Stimulated activated CD8-positive, alpha-beta memory T cell treated with anti-CD3 and anti-CD28 coated beads, Interleukin-12 subunit alpha, Interleukin-12 subunit beta, amount 100 ng/mL, for 1 hour (primary cell): ENCODE measurements around the gene GZF1.

ENCODE experiments used
- DNase-seq: peaks from one replicate; pipeline ENCODE4 v3.0.0-alpha.2; 2020; ENCODE audit warnings: low read depth

Gene GZF1

DNA sequence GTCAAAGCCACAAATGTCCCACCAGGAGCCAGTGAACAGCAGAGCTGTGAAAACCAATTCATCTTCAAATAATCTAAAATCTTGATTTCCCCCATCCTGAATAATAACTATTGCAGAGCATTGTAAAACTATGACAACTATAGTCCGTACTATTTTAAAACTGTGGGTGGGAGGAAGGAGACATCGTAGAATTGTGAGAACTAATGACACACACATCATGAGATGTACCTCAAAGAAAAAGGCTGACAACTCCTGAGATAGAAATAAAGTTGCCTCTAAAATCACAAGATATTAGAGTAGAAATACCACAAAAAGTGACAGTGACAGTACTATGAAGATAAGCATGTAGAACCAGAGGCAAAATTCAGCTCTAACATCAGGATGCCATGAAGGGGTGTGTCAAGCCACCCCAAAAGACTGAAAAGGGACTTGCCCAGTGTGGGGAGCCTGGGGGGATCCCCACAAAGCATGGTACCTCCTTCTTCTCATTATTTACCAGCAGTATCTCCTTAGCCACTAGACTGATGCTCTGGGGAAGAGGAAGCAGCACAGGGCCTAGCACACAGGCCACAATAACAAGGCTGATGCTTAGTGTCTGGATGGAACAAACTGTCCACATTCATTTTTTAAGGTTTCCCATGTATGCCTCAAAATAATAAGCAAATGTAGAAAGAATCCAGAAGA, 45.9 kb downstream of the GZF1 start:
- DNase-seq, result no peak

DNA sequence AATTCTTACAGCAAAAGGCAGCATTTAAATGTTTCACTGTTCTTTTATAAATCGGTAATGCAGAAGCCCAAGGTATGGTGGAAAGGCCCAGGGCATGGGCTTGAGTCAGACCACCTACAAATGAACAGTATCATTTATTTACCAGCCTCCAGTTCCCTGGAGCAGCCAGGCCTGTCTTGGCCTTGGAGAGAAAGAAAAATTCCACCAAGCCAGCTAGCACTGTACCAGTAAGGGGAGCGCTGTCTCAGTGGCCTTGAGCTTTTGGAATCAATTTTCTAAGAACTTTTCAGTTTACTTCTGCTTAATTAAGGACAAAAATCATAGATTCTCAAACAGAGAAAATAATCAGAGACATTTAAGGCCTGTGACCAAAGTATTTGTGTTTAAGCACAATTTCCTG, 47.0 kb downstream of the GZF1 start:
- DNase-seq, result no peak

DNA sequence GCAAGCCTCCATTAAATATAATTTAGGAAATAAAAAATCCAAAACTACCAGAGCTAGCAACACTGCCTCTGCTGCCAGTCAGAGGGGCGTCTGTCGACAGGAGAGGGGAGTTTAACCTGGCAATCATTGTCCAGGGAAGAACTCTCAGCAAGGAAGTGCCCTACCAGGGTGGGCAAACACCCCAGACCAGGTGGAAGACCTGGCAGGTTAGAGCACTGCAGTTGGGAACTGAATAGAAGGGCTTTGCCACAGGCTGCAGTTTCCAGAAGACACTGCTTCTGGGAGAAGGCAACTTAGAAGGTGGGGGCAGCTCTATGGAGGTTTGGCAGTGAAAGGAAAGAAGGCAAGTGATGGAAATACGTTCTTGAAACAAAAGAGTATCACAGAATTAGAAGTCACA, 47.8 kb downstream of the GZF1 start:
- DNase-seq, result no peak

DNA sequence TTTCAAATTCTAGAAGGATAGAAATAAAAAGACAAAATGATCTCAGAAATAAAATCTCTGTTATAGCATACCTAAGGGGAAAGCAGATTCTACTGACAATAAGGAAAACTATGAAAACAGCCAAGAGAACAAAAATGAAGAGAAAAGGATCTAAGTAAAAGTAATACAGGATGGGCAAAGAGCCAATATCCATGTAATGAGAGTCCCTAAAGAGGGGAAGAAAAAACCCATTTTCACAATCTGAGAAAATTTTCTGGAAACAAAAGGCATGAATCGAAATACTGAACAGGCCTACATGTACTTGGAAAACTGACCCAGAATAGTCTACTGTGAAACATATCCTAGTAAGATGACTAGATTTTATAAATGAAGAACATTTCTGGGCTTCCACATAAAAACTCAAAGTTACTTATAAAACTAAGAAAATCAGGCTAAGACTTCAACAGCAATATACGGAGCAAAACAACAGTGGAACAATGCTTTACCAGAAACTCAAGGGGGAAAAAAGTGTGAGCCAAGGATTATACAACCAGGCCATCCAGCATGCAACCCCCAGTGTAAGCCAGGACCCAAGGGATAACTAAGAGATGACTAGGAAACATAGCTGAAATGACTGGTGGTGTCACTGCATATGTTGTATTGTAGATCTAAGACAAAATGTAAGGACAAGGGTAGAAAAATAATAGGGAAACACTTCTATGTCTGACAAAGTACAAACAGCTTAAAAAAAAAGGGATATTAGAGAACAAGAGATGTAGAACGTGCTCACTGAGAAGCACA, 49.1 kb downstream of the GZF1 start:
- DNase-seq, result no peak

DNA sequence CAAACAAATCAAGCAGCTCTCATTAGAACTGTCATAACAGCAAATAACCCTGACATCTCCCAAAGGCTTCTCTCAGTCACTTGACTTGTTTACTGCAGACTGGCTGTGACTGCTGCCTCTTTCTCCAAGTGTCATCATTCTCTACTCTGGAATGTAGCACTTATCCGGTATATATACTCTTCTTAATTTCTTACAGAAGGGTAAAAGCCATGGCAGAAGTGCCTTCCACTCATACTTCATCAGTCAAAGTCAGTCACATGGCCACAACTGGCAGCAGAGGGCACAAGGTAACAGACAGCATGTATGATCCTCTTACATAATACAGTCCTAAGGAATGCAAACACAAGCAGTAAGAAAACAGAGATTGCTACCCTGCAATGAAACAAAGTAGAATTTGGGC, 50.0 kb downstream of the GZF1 start:
- no peak for DNase-seq

DNA sequence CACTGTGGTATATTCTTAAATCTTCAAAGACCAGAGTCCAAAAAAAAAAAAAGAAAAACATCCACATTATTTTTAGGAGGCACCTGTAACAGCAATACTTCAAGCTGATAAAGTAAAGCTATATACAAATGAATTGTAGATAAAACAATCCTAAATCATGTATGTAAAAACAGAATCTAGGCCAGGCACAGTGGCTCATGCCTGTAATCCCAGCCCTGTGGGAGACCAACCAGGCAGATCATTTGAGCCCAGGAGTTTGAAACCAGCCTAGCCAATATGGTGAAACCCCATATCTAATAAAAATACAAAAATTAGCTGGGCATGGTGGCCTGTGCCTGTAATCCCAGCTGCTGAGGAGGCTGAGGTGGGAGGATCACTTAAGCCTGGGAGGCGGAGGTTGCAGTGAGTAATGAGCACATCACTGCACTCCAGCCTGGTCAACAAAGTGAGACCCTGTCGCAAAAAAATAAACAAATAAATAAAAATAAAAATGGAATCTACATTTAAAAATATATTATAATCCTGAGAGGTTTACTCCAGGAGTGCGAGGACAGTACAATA, 52.0 kb downstream of the GZF1 start:
- DNase-seq, result no peak

DNA sequence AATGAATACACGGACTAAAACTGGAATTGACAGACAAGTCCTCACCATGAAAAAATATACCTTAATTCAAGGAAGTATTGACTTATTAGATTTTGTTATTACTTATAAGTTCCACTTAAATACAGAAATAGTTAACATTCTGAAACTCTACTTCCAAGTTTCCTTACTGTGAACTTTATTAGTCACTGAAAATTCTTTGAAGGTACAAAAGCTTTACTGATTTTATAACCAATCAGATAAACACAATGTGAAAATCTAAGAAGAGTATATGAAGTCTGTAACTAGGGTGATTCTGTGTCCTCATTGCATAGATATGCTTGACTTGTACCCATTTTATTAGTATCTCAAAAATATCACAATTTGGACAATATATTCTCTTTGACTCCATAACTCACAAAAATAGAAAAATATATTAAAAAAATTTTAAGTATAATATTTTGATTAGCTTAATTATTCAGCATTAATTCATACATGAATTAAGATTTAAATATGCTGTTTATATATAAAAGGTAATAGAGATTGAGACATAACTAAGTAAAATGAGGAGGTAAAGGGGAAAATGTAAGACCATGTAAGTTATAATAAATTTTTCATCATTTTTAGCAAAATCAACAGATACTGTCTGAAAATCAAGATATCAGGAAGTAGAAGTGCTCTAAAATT, 52.7 kb downstream of the GZF1 start:
- DNase-seq, result no peak

DNA sequence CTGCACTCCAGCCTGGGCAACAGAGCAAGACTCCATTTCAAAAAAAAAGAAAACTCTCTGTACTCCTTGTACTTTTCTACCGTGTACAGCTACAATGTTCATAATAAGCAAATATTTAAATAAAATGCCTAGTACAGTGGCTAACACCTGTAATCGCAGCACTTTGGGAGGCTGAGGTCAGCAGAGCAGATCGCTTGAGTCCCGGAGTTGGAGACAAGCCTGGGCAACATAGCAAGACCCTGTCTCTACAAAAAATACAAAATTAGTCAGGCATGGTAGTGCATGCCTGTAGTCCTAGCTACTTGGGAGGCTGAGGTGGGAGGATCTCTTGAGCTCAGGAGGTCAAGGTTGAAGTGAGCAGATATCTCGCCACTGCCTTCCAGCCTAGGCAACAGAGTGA, 53.6 kb downstream of the GZF1 start:
- no peak for DNase-seq

DNA sequence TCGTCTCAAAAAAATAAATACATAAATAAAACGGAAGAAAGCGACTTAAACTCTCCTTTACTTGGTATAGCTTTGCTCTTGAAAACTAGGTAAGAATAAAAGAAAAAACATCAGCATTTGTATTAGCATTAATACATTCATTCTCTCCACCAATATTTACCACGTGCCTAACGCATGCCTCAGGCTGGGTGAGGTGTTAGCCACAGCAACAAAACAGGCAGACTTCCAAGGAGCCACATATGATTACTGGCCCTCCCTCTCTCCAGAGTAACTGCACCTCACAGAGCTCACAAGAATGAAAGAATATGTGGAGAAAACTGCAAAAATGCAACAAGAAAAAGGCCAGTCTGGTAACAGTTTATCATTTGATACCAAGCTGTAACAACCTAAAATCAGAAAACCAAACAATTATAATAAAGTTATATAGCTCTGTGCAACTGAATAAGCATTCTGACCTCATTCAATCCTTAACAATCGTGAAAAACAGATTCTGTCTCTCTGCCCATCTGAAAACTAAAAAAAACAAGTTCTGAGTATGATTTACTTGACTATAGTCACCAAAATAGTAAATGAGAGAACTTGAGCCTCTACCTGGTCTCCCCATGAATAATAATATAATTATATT, 54.1 kb downstream of the GZF1 start:
- DNase-seq, result no peak

DNA sequence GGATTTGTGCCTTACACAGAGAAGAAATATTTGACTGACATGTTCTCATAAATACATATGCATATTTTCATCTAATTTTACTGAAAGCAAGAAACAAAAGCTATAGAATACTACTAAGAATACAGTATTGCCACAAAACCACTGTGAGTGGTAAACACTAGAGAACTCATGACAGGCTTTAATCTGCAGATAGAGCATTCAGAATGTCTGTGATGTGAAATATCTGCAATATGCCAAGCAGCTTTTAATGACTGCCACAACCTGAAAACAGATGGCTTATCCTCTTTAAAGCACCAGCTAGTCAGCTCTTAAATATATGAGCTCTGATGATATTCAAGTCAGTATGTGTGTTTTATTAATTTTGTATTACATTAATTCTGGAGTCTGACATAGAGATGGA, 55.9 kb downstream of the GZF1 start:
- no peak for DNase-seq

DNA sequence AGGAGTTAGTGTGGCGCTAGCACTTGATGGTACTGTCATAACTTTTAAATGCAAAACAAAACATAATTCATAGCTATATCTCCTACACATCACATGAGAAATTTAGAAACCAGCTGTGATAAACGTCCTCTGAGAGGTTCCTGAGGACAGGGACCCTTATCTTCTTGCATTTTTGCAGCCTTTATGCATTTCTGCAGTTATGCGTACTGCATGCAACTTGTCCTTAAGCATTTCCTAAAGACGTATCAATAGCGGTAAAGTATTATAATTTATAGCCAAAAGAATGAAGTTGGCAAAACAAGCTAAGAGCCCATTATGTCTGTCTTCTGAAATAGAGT, 57.6 kb downstream of the GZF1 start:
- DNase-seq, result no peak

DNA sequence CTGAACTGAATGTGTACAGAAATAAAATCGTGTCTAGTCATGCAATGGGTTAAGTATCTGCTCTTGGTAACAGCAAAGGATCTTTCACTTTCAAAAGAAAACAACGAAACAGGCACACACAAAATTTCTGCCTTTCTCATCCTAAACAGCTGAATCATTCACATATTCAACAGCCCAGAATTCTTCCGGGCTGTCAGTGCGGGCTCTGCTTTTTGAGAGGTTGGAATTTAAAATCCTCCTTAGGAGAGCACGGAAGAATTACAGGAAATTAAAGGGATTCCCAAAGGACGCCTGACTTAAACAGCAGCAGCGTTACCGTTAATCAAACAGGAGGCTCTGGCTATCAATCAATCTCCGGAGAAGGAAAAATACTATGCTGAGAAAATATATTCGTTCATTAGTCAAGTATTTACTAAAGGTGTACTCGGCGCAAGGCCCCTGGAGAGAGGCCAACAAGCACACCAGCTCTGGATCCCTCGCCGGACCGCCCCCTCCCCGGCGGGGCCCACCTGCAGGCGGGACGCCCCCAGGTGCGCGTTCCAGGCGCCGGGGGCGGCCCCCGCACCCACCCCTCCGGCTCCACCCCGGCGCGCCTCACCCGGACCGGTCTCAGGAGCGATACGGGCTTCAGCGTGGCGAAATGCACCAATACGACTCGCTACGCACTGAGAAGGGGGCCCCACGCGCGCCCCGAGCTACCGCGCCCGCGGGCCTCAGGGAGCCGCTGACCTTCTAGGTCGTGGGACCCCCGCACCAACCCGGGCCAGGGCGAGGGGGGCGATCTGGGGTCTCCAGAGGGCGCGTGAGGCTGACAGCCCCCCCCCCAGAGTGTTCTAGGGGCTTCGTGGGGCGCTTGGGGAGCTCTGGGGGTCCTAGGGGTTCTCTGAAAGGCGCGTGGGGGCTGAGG, 58.3 kb downstream of the GZF1 start:
- no peak for DNase-seq

DNA sequence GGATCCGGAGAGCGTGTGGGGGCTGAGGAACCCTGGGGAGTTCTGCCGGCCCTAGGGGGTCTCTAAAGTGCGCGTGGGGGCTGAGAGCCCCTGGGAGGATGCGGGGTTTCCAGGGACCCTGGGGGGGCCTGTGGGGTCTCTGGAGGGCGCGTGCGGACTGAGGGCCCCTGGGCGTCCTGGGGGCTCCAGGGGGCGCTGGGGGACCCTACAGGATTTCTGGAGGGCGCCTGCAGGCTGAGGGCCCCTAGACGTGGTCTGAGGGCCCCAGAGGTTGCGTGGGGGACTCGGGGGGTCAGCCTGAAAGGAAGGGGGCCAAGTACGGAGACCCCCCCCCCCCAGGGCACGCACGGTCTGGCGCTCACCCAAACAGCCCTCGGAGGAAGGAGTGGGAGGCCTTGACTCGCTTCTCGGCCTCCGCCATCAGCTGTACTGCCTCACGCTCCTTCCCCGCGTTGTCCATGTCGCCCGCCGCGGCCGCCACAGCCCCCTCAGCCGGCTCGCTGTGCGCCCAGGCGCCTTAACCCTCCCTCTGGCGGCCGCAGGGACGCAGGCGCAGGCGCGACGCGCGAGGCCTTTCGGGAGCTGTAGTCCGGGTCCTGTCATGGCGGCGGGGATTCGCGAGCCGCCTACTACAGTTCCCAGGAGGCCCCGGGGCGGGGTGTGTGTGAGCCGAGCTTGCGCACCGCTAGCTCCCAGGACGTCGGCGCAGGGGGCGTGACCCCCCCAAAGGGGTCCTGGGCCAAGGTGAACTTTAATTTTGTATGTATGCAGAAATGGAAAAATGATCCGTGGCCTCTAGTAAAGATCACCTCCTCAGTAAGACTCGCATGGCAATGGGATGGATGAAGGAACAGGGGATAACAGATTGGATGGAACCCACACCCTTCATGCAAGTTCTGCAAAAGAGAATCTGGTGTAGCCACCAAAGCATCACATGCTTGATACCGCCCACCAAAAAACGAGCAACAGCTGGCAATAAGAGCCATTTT, 59.3 kb downstream of the GZF1 start, which contains the start of gene NAPB:
Gene NAPB, minus strand, starts transcription at position 546 of the 989 bp plus-strand sequence. Its CDS starts 86 bp downstream, at position 460.
- DNase-seq, result peak; percentile 87
